Measurements from ENCODE around the gene MT1F.
"Not testable (repeated sequence)": the region's sequence is repeated elsewhere in the genome, so short reads cannot be mapped to it uniquely, and the experiment has no call there.

MT1F gene

GRCh38 chr16:56657555-56658326 is at the start of gene MT1F:
Gene MT1F, plus strand, starts transcription at chr16:56657959. Its CDS starts 100 bp downstream, at chr16:56658059.
- DNase-seq = peak; percentile 86

- peak; percentile 92 for DNase-seq
Observed at GRCh38 chr16:56608043-56608875, 49.5 kb upstream of the MT1F start, which contains the start of gene MT2A. Gene MT2A, plus strand, starts transcription at chr16:56608584. Its CDS starts 72 bp downstream, at chr16:56608656.

GRCh38 chr16:56608876-56609462 is 48.8 kb upstream of the MT1F start:
- no peak for DNase-seq

- DNase-seq = no peak
Observed at GRCh38 chr16:56609463-56609921, 48.3 kb upstream of the MT1F start.

- DNase-seq = no peak
Observed at GRCh38 chr16:56610017-56610608, 47.6 kb upstream of the MT1F start.

- no peak for DNase-seq
Observed at GRCh38 chr16:56610609-56611111, 47.1 kb upstream of the MT1F start.

GRCh38 chr16:56611281-56611833 is 46.4 kb upstream of the MT1F start:
- DNase-seq = no peak

- DNase-seq = no peak
Observed at GRCh38 chr16:56613706-56614105, 44.1 kb upstream of the MT1F start.

- no peak for DNase-seq
Observed at GRCh38 chr16:56614549-56614991, 43.2 kb upstream of the MT1F start.

GRCh38 chr16:56615353-56615752 is 42.4 kb upstream of the MT1F start:
- no peak for DNase-seq

- DNase-seq = no peak
Observed at GRCh38 chr16:56616608-56617211, 41.0 kb upstream of the MT1F start.

- no peak for DNase-seq
Observed at GRCh38 chr16:56617212-56618085, 40.3 kb upstream of the MT1F start.

GRCh38 chr16:56618138-56618537 is 39.6 kb upstream of the MT1F start:
- DNase-seq = no peak

- no peak for DNase-seq
Observed at GRCh38 chr16:56620339-56620897, 37.3 kb upstream of the MT1F start.

GRCh38 chr16:56621665-56622445 is 35.9 kb upstream of the MT1F start:
- not testable (repeated sequence) for DNase-seq

- DNase-seq = not testable (repeated sequence)
Observed at GRCh38 chr16:56623184-56623583, 34.6 kb upstream of the MT1F start.

- no peak for DNase-seq
Observed at GRCh38 chr16:56623637-56624036, 34.1 kb upstream of the MT1F start.

- peak; percentile 66 for DNase-seq
Observed at GRCh38 chr16:56625140-56625942, 32.4 kb upstream of the MT1F start, which contains the start of gene MT1E. Gene MT1E, plus strand, starts transcription at chr16:56625781. Its CDS starts 71 bp downstream, at chr16:56625852.
